ENCODE data around the gene CD163L1.
A peak's percentile ranks its signal among the peaks of the same experiment; 100 is the strongest.

CD163L1 gene

GRCh38 chr12:7411343-7411742, 32.6 kb downstream of the CD163L1 start:
- no peak for DNase-seq
- intact Hi-C loops (cut with DNase I) = no loop called here

DNA sequence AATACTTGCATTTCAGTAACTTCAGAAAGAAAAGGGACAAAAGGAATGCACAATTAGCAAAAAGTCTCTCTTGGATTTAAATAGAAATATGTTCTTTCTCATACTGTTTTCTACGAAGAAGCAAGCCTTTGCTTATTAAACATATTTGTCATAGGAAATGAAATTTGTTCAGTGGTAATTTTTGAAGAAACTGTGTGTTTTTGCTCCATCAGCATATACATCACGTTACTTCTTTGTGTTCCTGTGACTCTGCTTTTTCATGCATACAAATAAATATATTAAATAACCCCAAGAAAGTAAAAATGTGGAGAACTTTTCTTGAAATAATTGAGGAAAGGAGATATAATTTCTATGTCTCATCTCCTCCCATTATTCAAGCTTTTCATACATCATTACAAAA, 39.7 kb downstream of the CD163L1 start:
- DNase-seq = no peak
- intact Hi-C loops (cut with DNase I) = no loop called here

DNA sequence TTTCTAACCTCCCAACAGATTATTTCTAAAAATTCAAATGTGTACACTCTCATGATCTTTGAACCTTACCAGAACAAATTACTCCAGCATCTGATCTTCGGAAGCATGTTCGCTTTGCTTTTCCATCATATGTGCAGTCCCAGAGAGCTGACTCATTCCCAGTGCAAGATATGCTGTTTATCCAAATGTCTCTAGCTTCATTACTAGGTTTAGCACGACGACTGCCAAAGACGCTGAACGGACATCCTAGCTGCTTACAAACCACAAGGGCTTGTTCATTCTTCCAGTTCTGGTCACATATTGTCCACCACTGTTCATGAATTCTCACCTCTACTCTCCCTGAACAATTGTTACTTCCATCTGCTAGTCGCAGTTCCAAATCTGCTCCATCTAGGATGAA, 40.5 kb downstream of the CD163L1 start:
- intact Hi-C loops (cut with DNase I) = no loop called here
- no peak for DNase-seq

DNA sequence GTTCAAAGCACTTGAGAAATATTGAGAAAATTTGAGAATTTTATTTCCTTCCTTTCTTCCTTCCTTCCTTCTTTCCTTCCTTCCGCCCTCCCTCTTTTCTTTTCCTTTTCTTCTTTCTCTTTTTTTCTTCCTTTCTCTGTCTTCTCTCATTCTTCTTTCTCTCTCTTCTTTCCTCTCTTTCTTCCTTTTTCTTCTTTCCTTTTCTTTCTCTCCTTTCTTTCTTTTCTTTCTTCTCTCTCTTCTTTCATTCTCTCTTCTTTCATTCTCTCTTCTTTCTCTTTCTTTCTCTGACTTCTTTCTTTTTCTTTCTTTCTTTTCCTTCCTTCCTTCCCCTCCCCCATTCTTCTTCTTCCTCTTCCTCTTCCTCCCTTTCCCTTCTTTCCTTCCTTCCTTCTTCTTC, 44.9 kb downstream of the CD163L1 start:
- intact Hi-C loops (cut with DNase I) = no loop called here
- no peak for DNase-seq

- no peak for DNase-seq
- intact Hi-C loops (cut with DNase I) = no loop called here
Observed at GRCh38 chr12:7396418-7396817, 47.5 kb downstream of the CD163L1 start.

GRCh38 chr12:7395950-7396349, 48.0 kb downstream of the CD163L1 start:
- intact Hi-C loops (cut with DNase I) = no loop called here
- no peak for DNase-seq

DNA sequence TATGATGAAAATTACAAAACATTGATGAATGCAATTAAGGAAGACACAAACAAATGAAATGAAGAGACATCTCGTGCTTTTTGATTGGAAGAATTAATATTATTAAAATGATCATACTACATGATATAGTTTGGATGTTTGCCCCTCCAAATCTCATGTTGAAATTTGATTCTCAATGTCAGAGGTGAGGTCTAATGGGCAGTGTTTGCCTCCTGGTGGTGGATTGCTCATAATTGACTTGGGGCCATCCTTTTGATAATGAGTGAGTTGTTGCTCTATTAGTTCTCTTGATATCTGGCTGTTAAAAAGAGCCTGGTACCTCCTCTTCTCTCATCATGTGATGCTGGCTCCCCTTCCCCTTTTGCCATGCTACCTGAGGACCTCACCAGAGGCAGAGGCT, 56.7 kb downstream of the CD163L1 start:
- intact Hi-C loops (cut with DNase I) = no loop called here
- no peak for DNase-seq

DNA sequence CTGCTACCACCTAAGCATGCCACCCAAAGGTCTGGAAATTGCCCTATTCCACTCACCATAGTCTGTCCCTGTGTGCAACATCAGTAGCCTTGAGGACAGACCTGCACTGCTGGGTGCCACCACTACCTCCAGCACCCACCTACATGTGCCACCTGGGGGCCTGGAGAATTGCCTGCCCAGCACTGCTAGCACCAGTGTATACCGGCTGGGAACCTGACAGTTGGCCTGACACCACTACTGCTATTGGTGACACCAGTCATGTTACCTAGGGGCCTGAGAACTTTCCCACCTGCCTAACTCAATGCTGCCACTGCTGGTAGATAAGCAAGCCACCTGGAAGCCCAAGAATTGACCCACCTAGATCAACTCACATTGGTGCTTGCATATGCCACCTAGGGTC, 60.8 kb downstream of the CD163L1 start:
- intact Hi-C loops (cut with DNase I) = no loop called here
- peak in 1 of 10 donors; percentile 72 for DNase-seq

DNA sequence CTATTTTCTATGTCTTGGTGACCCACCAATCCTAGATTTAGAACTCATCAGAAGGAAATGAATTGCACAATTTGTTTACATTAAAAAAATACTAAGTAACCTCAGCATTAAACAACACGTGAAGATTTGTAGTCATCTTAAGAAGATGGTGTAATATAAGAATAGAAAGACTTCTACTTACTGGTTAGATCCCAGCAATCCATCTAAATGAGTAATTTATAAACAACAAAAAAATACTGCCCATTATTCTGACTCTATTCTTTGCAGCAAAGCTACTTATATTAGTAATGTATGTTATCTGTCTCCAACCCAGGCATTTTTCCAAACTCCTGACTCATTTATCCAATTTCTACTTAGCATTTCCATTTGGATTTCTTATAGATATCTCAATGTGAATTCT, 67.8 kb downstream of the CD163L1 start:
- intact Hi-C loops (cut with DNase I) = no loop called here
- no peak for DNase-seq

DNA sequence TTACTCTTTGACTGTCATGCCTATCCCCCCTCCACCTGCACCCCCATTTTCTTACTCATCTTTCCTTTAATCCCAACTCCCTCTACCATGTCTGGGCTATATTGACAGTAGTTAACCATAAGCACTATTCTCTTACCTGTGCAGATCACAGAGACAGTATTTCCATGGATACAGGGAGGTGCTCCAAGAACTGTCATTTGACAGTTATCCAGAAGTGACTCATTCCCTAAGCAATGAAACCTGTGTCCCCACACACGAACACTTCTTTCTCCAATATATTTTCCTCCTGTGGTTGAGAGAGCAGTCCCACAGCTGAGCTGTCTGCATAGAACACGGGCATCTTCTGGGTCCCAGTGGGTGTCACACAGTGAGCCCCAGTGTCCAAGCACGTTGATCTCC, 68.8 kb downstream of the CD163L1 start:
- intact Hi-C loops (cut with DNase I) = no loop called here
- peak in 1 of 10 donors; percentile 43 for DNase-seq

DNA sequence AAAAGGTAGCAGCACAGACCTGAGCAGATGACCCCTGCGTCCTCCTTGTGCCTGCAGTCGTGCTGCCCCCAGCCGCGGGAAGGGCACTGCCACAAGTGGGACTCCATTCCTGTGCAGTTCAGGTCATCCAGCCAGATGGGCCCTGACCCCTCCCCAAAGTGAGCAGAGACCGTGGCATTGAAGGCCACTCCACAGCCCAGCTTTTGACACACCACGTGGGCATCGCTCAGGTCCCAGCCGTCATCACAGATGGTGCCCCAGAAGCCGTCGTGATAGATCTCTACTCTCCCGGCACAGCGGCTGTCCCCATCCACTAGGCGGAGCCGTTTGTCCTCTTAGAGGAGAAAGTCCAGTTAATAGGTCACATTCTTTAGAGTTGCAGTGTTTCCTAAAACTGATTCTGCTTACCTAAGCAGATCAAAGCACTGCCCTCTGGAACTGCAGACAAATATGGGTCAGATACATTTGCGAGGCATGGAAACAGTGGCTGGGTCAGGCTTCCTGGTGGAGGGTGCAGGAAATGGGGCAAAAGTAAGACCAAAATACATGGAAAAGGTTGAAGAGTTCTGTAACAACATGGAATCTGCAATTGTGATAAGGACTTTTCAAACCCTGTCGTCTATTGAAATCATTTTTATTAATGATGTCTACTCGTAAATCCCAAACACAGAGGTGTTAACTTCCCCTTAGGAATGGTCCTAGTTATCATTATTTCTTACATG, 69.4 kb downstream of the CD163L1 start:
- peak in 6 of 10 donors; percentile 12 to 86 (median 32) for DNase-seq
- intact Hi-C loops (cut with DNase I) = no loop called here

- peak in 8 of 10 donors; percentile 16 to 93 (median 54) for DNase-seq
- intact Hi-C loops (cut with DNase I) = no loop called here
Observed at GRCh38 chr12:7373226-7373625, 70.7 kb downstream of the CD163L1 start.

- peak in 6 of 10 donors; percentile 10 to 83 (median 47) for DNase-seq
- intact Hi-C loops (cut with DNase I) = no loop called here
Observed at GRCh38 chr12:7369274-7369729, 74.7 kb downstream of the CD163L1 start.

DNA sequence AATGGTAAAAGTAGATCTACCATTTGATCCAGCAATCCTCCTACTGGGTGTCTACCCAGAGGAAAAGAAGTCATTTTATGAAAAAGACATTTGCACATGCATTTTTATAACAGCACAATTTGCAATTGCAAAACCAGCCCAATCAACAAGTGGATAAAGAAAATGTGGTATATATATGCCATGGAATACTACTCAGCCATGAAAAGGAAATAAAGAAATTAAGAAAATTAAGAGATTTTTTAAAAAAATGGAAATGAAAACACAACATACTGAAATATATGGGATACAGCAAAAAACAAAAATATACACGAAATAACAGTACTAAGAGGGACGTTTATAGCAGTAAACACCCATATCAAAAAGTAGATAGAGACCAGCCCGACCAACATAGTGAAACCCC, 81.2 kb downstream of the CD163L1 start:
- no peak for DNase-seq

GRCh38 chr12:7361265-7361664, 82.7 kb downstream of the CD163L1 start:
- DNase-seq = no peak
- intact Hi-C loops (cut with DNase I) = no loop called here

More for the DNA sequence above, 81.2 kb downstream of the CD163L1 start:
- intact Hi-C loops (cut with DNase I) = no loop called here

DNA sequence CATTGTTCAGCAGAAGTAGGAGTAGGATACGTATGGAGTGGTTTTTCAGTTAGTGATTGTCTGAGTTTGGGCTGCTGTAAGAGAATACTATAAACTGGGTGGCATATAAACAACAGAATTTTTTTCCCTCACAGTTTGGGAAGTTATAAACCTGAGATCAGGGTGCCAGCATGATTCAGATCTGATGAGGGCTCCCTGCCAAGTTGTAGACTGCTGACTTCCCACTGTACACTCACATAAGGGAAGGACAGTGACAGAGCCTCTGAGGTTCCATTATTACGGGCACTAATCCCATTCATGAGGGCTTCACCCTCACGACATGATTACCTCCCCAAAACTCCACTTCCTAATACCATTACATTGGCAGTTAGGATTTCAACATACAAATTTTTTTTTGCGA, 89.4 kb downstream of the CD163L1 start:
- no peak for DNase-seq
- intact Hi-C loops (cut with DNase I) = no loop called here

DNA sequence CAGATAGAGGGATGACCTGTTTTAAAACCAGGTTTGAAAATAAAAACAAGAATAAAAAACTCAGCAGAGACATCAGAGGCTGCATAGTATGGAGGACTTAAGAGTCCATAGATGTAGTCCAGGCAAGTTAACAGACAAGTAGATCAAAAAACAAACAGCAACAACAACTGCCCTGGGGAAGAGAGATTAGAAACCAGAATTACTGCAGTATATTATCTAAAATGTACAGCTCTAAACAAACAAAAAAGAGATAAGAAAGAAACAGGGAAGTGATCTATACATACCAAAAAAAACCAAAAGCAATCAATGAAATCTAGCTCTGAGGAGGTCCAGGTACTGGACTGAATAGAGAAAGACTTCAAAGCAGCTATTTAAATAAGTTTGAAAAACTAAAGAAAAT, 91.3 kb downstream of the CD163L1 start:
- DNase-seq = no peak
- intact Hi-C loops (cut with DNase I) = no loop called here

- DNase-seq = no peak
- intact Hi-C loops (cut with DNase I) = no loop called here
Observed at GRCh38 chr12:7351177-7351576, 92.8 kb downstream of the CD163L1 start.

DNA sequence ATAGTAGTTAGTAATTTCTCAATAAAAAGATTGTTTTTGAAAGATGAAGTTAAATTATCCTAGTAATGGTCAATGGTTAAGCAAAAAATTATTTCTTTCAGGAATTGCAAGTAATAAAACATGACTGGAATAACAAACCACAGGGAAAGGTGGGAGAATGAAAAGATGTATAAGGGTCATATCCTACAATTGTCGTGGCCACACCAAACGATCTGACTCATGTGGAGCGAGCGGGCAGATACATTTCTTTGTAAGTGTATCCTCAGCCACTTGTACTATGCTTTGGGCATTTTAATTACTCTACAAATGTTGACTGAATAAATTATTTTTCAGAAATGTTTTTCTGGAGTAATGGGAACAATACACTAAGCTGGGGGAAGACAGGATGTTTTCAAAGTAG, 94.5 kb downstream of the CD163L1 start:
- intact Hi-C loops (cut with DNase I) = no loop called here
- DNase-seq = no peak

DNA sequence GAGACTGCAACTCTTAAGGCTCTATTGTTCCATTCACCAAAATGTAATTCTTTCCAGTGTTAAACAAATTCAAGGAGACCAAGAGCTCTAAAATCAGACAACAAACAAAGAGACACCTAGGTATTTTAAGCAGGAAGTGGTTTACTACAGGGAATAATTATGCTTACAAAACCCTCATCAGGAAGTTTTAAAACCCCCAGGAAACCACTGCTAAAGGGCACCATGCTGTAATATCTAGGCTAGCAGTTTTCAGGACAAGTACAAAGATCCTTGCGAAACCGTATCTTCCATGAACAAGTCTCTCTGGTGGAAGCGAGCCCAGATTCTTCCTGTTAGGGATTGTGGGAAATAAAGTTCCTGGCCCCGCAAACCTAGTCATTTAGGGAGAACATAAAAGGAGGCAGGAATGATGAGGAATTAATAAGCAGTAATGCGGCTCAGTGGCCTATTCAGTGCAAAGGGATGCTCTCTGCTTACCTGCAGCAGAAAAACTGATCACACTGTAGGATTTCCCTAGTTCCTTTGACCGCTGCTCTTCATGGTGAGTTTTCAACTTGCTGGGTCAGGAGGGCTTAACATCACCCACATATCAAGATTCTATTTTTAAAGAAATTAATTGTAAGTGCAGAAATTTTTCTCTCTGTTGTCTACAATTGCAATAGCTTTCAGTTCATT, 97.3 kb downstream of the CD163L1 start:
- DNase-seq = no peak
- intact Hi-C loops (cut with DNase I) = no loop called here

GRCh38 chr12:7344833-7345606, 98.9 kb downstream of the CD163L1 start:
- no peak for DNase-seq
- intact Hi-C loops (cut with DNase I) = no loop called here
